H1 (cell line): ENCODE data around the gene C14orf132. TPM values are rescaled to one million over a fixed set of nuclear protein-coding genes. Genes with fewer than 3 reads are reported as not detected.

Source experiments
- ATF2 ChIP-seq: IDR thresholded peaks from 2 replicates; pipeline ENCODE4 v1.6.1; 2012; ENCODE audit warnings: low read length, inconsistent platforms
- CHD7 ChIP-seq: fragments of 300-600 bp; sonication (generic); IDR thresholded peaks from 2 replicates; pipeline ENCODE4 v1.7.1; 2012; ENCODE audit warnings: low read length, moderate library complexity, mild to moderate bottlenecking, inconsistent platforms; ENCODE audit not compliant: insufficient replicate concordance
- polyA plus RNA-seq, 7 experiments: library from polyadenylated mRNA; depleted of rRNA in 3 of 7; stranded (reverse) in 5 of 7; unstranded in 2 of 7; fragments of >200 nt in 5 of 7; fragments of 200-250 nt in 2 of 7; gene quantifications; 1 replicate in 5 of 7; 2 replicates in 1 of 7; 4 replicates in 1 of 7; pipeline versions ENCODE4 v1.2.1 to v1.2.3, GENCODE V29; 2011 to 2013; ENCODE audit warnings: missing spikeins in 2 of 7, mixed read lengths in 2 of 7
- total RNA-seq: library from RNA; stranded (reverse); fragmentation: NEBNext Ultra II Directional; extraction: Animal tissue kit (Norgen Biotek cat#: 25700); gene quantifications from 2 replicates; pipeline ENCODE4 v1.2.1, GENCODE V29; 2021

C14orf132 gene
- total and polyA plus RNA-seq, 2 of the 8 experiments (the other 6 are each of a cell fraction or from before 2014, with no cell fraction given) = 11.7 to 32.5 TPM

- TF ChIP-seq CHD7 (no peak), ATF2 (no peak)
- TF ChIP-seq, all 59 proteins: peak for 0
Observed at GRCh38 chr14:95994593-95994928, 44.6 kb upstream of the C14orf132 start (continued).
